ENCODE measurements around the gene SWSAP1. TPM values are rescaled to one million over a fixed set of nuclear protein-coding genes. Genes with fewer than 3 reads are reported as not detected.

Gene SWSAP1
- polyA plus RNA-seq, 1 of the 3 experiments (the other 2 are of a cell fraction) = 2.8 TPM

DNA sequence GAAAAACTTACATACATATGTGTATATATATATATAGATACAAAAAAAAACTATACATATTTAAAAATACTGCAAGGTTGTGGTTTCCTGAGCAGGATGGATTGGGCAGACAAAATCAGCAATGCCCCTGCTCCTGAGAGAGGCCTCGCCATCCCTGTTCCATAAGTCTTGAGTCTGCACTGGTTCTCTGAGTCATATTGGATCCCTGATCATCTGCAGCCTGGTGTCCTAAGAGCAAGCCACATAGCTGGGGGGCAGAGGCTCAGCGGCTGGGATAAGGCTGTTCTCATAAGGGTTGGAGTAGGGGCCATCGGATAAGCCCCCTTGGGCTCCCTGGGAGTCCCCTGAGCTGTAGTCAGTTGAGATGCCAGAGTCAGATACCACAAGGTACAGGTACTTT, 3.3 kb downstream of the SWSAP1 start:
- Histone ChIP-seq H3K9me2 (no peaks in the 10 kb centered on the region), H3K36me3 (replicated peaks in 1 of 2; ENCODE audit: control insufficient read depth in 1 of 2, insufficient read depth in 2 of 2, low read length in 1 of 2) (no peaks in the 10 kb centered on the region), H3K4me3 (ENCODE audit: low read depth in 2 of 2, low read length in 1 of 2) (no peak overlapping the region; a peak in 1 of 4 replicates), H3K9me3 (no peaks in the 10 kb centered on the region), H3K27me3 (ENCODE audit: insufficient read depth) (no peaks in the 10 kb centered on the region), H3K9ac (0 out of 2 replicates have a peak overlapping the region, but pooled peaks have one; percentile 23), H4K20me1 (ENCODE audit: insufficient read depth) (no peaks in the 10 kb centered on the region), H3F3A (replicated peaks; ENCODE audit: insufficient read depth) (peaks cover 33% of the 10 kb centered on the region), H3K4me2 (peak overlapping the region; percentile 66), H2AFZ (ENCODE audit: low read depth) (no peak overlapping the region), H3K27ac (ENCODE audit: low read depth in 2 of 2, low read length in 1 of 2) (peak overlapping the region; percentile 58 to 88; a peak in 3 of 4 replicates), H3K79me2 (ENCODE audit: insufficient read depth) (peaks cover 23% of the 10 kb centered on the region), H3K4me1 (ENCODE audit: control insufficient read depth in 1 of 2, insufficient read depth in 2 of 2, low read depth in 1 of 2, low read length in 1 of 2) (peaks cover 16 to 36% of the 10 kb centered on the region in 2 experiments)
- whole genome bisulfite sequencing (ENCODE audit: low lambda C conversion rate) = 53% methylated on average over 1 of the region's 3 CpGs
- DNase-seq = no peak
- CTCF ChIA-PET = interaction anchor here (0.7 to 5.9 kb wide), 15 partner anchors 9 to 105 kb away, joined by 3 to 66 read pairs (median 5); partner anchors contain the start of genes CCDC159, ELAVL3, ODAD3 and PRKCSH
- POLR2A ChIA-PET = interaction anchor here (0.8 to 1.2 kb wide), 3 partner anchors 84 to 151 kb away, joined by 3 to 4 read pairs (median 3); partner anchors contain the start of gene ECSIT
- TF ChIP-seq GABPA (IDR thresholded peaks at IDR 0.05; ENCODE audit: low read depth) (no peak), RAD21 (IDR thresholded peaks at IDR 0.05; ENCODE audit: low read length) (no peak), TAF1 (IDR thresholded peaks at IDR 0.05; ENCODE audit: borderline replicate concordance, low read depth, low read length) (no peak), POLR2AphosphoS5 (IDR thresholded peaks at IDR 0.05; ENCODE audit: low read depth, low read length) (no peak), RXRA (IDR thresholded peaks at IDR 0.05; ENCODE audit: borderline replicate concordance, low read depth) (no peak), FOXM1 (IDR thresholded peaks at IDR 0.05; ENCODE audit: low read depth) (no peak), YY1 (IDR thresholded peaks at IDR 0.05; ENCODE audit: low read depth) (no peak)
- TF ChIP-seq, protein P1, sequence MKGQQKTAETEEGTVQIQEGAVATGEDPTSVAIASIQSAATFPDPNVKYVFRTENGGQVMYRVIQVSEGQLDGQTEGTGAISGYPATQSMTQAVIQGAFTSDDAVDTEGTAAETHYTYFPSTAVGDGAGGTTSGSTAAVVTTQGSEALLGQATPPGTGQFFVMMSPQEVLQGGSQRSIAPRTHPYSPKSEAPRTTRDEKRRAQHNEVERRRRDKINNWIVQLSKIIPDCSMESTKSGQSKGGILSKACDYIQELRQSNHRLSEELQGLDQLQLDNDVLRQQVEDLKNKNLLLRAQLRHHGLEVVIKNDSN (IDR thresholded peaks at IDR 0.05; ENCODE audit: borderline replicate concordance, low read depth) = no peak
- TF ChIP-seq, protein P2, sequence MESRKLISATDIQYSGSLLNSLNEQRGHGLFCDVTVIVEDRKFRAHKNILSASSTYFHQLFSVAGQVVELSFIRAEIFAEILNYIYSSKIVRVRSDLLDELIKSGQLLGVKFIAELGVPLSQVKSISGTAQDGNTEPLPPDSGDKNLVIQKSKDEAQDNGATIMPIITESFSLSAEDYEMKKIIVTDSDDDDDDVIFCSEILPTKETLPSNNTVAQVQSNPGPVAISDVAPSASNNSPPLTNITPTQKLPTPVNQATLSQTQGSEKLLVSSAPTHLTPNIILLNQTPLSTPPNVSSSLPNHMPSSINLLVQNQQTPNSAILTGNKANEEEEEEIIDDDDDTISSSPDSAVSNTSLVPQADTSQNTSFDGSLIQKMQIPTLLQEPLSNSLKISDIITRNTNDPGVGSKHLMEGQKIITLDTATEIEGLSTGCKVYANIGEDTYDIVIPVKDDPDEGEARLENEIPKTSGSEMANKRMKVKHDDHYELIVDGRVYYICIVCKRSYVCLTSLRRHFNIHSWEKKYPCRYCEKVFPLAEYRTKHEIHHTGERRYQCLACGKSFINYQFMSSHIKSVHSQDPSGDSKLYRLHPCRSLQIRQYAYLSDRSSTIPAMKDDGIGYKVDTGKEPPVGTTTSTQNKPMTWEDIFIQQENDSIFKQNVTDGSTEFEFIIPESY (IDR thresholded peaks at IDR 0.05; ENCODE audit: borderline replicate concordance, low read depth) = no peak
- TF ChIP-seq, protein P3, sequence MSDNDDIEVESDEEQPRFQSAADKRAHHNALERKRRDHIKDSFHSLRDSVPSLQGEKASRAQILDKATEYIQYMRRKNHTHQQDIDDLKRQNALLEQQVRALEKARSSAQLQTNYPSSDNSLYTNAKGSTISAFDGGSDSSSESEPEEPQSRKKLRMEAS (IDR thresholded peaks at IDR 0.05; ENCODE audit: low read depth) = no peak
- TF ChIP-seq, protein P4, sequence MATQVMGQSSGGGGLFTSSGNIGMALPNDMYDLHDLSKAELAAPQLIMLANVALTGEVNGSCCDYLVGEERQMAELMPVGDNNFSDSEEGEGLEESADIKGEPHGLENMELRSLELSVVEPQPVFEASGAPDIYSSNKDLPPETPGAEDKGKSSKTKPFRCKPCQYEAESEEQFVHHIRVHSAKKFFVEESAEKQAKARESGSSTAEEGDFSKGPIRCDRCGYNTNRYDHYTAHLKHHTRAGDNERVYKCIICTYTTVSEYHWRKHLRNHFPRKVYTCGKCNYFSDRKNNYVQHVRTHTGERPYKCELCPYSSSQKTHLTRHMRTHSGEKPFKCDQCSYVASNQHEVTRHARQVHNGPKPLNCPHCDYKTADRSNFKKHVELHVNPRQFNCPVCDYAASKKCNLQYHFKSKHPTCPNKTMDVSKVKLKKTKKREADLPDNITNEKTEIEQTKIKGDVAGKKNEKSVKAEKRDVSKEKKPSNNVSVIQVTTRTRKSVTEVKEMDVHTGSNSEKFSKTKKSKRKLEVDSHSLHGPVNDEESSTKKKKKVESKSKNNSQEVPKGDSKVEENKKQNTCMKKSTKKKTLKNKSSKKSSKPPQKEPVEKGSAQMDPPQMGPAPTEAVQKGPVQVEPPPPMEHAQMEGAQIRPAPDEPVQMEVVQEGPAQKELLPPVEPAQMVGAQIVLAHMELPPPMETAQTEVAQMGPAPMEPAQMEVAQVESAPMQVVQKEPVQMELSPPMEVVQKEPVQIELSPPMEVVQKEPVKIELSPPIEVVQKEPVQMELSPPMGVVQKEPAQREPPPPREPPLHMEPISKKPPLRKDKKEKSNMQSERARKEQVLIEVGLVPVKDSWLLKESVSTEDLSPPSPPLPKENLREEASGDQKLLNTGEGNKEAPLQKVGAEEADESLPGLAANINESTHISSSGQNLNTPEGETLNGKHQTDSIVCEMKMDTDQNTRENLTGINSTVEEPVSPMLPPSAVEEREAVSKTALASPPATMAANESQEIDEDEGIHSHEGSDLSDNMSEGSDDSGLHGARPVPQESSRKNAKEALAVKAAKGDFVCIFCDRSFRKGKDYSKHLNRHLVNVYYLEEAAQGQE (IDR thresholded peaks at IDR 0.05; ENCODE audit: low read depth, low read length) = no peak
